ENCODE data around the gene CYP26B1.

CYP26B1 gene

DNA sequence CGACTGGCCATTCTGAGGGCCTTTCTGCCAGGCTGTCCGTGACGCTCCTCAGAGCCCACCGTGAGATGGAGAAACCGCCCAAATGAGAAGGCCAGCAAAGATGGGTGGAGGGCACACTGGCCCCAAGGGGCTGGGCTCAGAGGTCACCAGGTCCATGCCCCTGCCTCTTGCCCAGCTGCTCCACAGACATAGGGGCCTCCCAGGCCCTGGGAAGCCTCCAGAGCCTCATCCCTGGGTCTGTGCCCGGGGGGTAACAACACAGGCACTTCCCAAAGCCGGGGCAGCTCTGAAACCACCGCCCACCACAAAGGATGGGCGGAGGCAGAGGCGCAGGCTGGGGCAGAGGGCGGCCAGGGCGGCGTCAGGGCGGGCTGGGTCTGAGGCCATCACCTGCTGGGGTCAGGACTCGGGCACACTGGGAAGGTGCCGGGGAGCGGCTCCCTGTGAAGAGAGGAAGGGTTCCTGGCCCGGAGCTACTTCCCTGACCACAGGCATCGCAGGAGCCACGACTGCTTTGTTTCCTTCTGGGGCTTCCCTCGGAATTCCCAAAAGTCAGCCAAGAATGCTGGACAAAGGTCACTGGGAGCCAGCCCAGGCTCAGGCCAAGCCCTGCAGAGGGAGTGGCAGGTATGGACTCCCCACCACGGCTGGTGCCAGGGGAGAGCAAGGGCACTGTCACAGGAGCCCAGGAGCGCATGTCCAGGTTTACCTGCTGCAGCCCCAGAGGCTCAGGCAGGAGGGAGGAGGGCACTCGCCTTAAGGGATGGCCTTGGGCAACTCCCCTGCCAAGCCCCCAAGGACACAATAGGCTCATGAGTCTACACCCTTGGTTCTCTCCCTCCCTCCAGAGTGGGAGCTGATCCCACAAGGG lies 9.4 kb downstream of the CYP26B1 start:
- peak; percentile 75 for DNase-seq (ENCODE audit: low spot score)
- Histone ChIP-seq H3K4me3 (no peak overlapping the region), H3K27ac (peak overlapping the region; percentile 72 to 88)
- TF ChIP-seq, protein P1, sequence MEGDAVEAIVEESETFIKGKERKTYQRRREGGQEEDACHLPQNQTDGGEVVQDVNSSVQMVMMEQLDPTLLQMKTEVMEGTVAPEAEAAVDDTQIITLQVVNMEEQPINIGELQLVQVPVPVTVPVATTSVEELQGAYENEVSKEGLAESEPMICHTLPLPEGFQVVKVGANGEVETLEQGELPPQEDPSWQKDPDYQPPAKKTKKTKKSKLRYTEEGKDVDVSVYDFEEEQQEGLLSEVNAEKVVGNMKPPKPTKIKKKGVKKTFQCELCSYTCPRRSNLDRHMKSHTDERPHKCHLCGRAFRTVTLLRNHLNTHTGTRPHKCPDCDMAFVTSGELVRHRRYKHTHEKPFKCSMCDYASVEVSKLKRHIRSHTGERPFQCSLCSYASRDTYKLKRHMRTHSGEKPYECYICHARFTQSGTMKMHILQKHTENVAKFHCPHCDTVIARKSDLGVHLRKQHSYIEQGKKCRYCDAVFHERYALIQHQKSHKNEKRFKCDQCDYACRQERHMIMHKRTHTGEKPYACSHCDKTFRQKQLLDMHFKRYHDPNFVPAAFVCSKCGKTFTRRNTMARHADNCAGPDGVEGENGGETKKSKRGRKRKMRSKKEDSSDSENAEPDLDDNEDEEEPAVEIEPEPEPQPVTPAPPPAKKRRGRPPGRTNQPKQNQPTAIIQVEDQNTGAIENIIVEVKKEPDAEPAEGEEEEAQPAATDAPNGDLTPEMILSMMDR (IDR thresholded peaks at IDR 0.05): no peak

DNA sequence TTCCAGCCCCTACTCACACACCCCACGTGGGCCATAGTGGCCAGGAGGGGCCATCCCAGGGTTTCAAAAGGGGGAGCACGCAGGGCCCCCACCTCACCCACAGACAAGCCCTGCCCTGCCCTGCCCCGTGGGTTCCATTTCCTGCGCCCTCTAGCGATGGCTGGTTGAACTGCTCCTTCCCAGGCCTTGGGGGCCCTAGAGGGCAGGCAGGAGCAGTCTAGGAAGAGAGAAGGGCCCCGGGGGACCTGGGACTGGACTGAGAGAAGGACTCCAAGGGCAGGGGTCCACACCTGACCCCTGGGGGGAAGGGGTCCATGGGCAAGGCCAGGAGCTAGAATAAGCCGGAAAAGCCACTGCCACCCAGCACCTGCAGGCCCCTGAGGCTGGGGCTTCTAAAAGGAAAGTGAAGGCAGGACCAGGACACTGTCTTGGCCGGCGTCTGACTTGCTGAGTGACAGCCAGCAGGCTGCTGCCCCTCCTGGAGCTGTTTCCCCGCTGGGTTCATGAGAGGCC lies 10.1 kb downstream of the CYP26B1 start:
- Histone ChIP-seq H3K27ac (peak overlapping the region; percentile 72 to 88), H3K4me3 (no peak overlapping the region)
- TF ChIP-seq, protein P1 (IDR thresholded peaks at IDR 0.05): peak; percentile 69
- DNase-seq (ENCODE audit: low spot score): no peak

DNA sequence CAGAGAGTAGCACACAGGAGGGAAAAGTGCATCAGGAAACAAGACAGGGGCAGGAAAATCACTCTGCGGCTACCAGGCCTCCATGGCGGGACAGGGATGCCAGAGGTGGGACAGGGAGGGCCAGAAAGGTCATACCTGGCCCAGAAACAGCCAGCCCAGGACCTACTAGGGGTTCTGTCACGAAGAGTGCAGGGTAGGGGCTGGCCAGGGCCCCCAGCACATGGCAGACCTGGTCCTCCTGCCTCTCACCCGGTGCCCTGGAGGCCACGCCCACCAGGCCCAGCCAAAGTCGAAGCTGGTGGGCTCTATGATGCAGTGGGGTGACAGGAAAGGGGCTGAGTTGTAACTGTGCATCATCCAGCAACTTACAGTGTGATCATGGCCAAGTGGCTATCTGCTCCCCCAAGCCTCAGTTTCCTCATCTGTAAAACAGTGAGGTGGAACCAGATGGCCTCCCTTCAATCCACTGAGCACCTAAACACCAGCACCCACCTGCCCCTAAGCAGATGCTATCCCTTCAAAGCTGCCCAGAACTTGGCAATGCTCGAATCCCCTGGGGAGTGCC lies 10.6 kb downstream of the CYP26B1 start:
- H3K4me3 ChIP-seq: no peak overlapping the region
- no peak for DNase-seq (ENCODE audit: low spot score)
- no peak overlapping the region for H3K27ac ChIP-seq
- TF ChIP-seq, protein P1 (IDR thresholded peaks at IDR 0.05): no peak

DNA sequence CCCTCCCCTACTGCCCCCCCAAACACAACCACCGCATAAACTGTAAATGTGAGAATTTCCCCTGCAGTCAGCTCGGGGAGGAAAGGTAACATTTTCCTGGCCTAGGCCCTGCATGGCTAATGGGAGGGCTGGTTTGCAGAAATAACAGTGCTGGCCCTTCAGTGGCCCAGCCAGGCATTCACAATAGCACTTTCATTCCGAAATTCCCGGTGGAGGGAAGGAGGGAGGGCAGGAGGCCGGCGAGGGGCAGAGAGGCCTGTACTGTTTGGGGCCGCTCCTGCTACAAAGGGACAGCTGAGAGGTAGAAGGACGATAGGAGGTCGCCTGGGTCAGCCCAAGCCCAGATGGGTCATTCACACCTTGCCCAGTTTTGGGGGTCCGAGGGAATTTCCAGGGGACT lies 11.3 kb downstream of the CYP26B1 start:
- no peak overlapping the region for H3K27ac ChIP-seq
- H3K4me3 ChIP-seq: no peak overlapping the region
- no peak for DNase-seq (ENCODE audit: low spot score)
- TF ChIP-seq, protein P1 (IDR thresholded peaks at IDR 0.05): no peak

DNA sequence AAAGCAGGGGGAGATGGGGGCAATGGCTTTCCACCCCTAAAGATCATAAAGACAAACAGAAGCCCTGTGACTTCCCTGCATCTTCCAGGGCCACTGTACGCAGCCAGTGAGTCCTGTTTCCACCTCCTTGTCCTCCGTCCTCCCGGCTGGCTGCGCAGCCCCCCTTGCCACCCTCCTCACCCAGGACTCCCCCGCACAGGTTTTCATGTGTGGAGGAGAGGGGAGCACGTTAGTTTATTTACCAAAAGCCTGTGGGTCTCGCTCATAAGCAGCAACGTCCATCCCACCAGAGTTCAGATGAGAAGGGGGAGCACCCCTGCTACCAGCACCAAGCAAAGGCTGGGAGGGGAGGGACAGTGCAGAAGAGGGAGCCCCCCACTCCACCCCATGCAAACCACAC lies 11.7 kb downstream of the CYP26B1 start:
- TF ChIP-seq, protein P1 (IDR thresholded peaks at IDR 0.05): no peak
- Histone ChIP-seq H3K27ac (no peak overlapping the region), H3K4me3 (no peak overlapping the region)
- DNase-seq (ENCODE audit: low spot score): no peak

DNA sequence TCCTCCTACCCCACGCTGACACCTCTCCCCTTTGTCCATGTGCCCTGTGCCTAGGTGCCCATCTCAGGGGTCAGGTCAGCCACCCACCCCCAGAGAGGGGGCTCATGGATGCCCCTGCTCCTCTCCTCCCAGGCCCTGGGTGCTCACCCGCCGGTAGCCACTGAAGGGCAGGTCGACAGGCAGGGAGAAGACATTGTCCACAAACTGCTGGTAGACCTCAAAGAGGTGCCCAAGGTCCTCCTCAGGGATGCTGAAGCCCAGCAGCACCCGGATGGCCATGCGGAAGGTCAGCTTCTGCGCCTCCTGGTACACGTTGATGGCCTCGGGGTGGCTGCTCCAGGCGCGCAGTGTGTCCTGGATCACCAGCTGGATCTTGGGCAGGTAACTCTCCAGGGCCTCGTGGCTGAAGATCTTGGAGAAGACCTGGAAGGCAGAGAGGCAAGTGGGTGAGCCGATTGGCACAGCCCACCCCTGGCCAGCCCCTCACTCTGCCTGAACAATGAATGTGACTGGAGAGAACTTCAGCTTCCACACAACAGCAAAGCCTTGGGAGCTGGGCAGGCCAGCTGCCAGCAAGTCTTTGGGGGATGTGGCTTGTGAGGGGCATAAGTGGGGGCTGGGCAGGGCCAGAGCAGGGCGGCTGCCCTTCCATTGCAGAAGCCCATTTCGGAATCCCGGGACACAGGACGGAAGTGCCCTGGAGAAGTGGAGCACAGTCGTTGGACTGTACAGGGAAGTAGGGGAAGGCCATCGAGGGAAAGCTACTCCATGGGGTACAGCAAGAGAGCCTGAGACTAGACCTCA lies 12.5 kb downstream of the CYP26B1 start:
- Histone ChIP-seq H3K27ac (no peak overlapping the region), H3K4me3 (no peak overlapping the region)
- TF ChIP-seq, protein P1 (IDR thresholded peaks at IDR 0.05): no peak
- no peak for DNase-seq (ENCODE audit: low spot score)
